Measurements from ENCODE around the gene TGFBR3. TPM values are rescaled to one million over a fixed set of nuclear protein-coding genes. Genes with fewer than 3 reads are reported as not detected.
A peak's percentile ranks its signal among the peaks of the same experiment; 100 is the strongest.

Gene TGFBR3
- total and polyA plus RNA-seq, 2 of the 4 experiments (the other 2 are of a cell fraction), result 3.0 to 11.3 TPM

- BruUV-seq (replicated peaks), result no TSS peak
- Histone ChIP-seq H3K9me3 (ENCODE audit: control insufficient read depth, insufficient read depth, low read length) (no peaks in the 10 kb centered on the region), H3K9ac (ENCODE audit: low read depth, low read length) (no peak overlapping the region; the same call in 1 of the 2 replicates), H3K79me1 (ENCODE audit: low read depth in 1 of 2, low read length in 2 of 2) (no peaks in the 10 kb centered on the region), H2AFZ (replicated peaks; ENCODE audit: low read length, poor library complexity) (no peak overlapping the region), H3K27me3 (ENCODE audit: control insufficient read depth, insufficient read depth, low read length) (no peaks in the 10 kb centered on the region), H4K91ac (ENCODE audit: insufficient read depth, low read depth, low read length) (no peak overlapping the region; the same call in 1 of the 2 replicates), H3K36me3 (ENCODE audit: control insufficient read depth, insufficient read depth, low read length) (no peaks in the 10 kb centered on the region), H3K56ac (ENCODE audit: extremely low read depth, insufficient read depth, low read length) (no peak overlapping the region), H2BK5ac (ENCODE audit: low read depth, low read length, poor library complexity, severe bottlenecking) (peak overlapping the region; percentile 93), H3K9me1 (ENCODE audit: insufficient read depth, low read length) (0 out of 2 replicates have a peak, but pooled peaks cover 3% of the 10 kb centered on the region), H2BK120ac (ENCODE audit: low read depth, low read length) (no peak overlapping the region; the same call in 1 of the 2 replicates), H2AK9ac (replicated peaks; ENCODE audit: low read depth, low read length, poor library complexity) (no peak overlapping the region), H3K4me2 (ENCODE audit: low read depth, low read length) (peak overlapping the region; percentile 60; the same call in 1 of the 2 replicates), H4K20me1 (ENCODE audit: insufficient read depth, low read length) (peaks cover 2% of the 10 kb centered on the region; the same call in 1 of the 2 replicates), H3K18ac (ENCODE audit: low read depth, low read length) (peak overlapping the region; percentile 84), H3K4ac (ENCODE audit: low read depth, low read length) (peak overlapping the region; percentile 43; the same call in 1 of the 2 replicates), H2AK5ac (ENCODE audit: low read depth, low read length) (peak overlapping the region; percentile 46; the same call in 1 of the 2 replicates), H3K27ac (ENCODE audit: insufficient read depth, low read length) (peak overlapping the region; percentile 93), H3K14ac (replicated peaks; ENCODE audit: low read depth, low read length) (peak overlapping the region; percentile 54; the same call in 1 of the 2 replicates), H3K4me3 (ENCODE audit: insufficient read depth, low read depth, low read length) (no peak overlapping the region), H3K23ac (ENCODE audit: low read depth, low read length) (no peak overlapping the region), H4K5ac (ENCODE audit: low read depth, low read length) (peak overlapping the region; percentile 33; the same call in 1 of the 2 replicates), H3K4me1 (ENCODE audit: control insufficient read depth, insufficient read depth, low read length) (peaks cover 16% of the 10 kb centered on the region), H2BK20ac (ENCODE audit: low read depth, low read length) (no peak overlapping the region; the same call in 1 of the 2 replicates), H4K8ac (ENCODE audit: low read depth in 2 of 2, low read length in 2 of 2) (peak overlapping the region in 1 of 2 experiments; percentile 71; a peak in 2 of 4 replicates), H2BK15ac (ENCODE audit: low read depth, low read length) (no peak overlapping the region; the same call in 2 of the 3 replicates)
- WGBS, 2 experiments (ENCODE audit: extremely low coverage in 2 of 2, insufficient read length in 1 of 2), result no CpG with 5 or more reads among the region's 3 CpGs
- intact Hi-C loops (cut with micrococcal nuclease) (no loop called here), in situ Hi-C loops (cut with MboI; ENCODE audit: low sequenced_read_pairs) (no loop called here), dilution Hi-C loops (cut with HindIII; ENCODE audit: low sequenced_read_pairs, unreplicated experiment) (no loop called here)
- ATAC-seq (ENCODE audit: low read depth) (peak; percentile 52), DNase-seq (peak; percentile 71)
- ChIA-PET POLR2A (ENCODE audit: unreplicated experiment) (no interaction called here), CTCF (interaction anchor here (0.7 kb wide), 1 partner anchor 44 kb away, joined by 3 read pairs; no protein-coding TSS in a partner anchor)
- peak; percentile 94 for TF ChIP-seq CEBPB (IDR thresholded peaks at IDR 0.05; ENCODE audit: low read depth, low read length)
- TF ChIP-seq, protein P1, sequence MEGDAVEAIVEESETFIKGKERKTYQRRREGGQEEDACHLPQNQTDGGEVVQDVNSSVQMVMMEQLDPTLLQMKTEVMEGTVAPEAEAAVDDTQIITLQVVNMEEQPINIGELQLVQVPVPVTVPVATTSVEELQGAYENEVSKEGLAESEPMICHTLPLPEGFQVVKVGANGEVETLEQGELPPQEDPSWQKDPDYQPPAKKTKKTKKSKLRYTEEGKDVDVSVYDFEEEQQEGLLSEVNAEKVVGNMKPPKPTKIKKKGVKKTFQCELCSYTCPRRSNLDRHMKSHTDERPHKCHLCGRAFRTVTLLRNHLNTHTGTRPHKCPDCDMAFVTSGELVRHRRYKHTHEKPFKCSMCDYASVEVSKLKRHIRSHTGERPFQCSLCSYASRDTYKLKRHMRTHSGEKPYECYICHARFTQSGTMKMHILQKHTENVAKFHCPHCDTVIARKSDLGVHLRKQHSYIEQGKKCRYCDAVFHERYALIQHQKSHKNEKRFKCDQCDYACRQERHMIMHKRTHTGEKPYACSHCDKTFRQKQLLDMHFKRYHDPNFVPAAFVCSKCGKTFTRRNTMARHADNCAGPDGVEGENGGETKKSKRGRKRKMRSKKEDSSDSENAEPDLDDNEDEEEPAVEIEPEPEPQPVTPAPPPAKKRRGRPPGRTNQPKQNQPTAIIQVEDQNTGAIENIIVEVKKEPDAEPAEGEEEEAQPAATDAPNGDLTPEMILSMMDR (conservative IDR thresholded peaks at IDR 0.05; ENCODE audit: low read depth, low read length), result no peak
- TF ChIP-seq RAD21 (IDR thresholded peaks at IDR 0.05; ENCODE audit: low read length), result no peak
- no peak for TF ChIP-seq MAZ (IDR thresholded peaks at IDR 0.05; ENCODE audit: borderline replicate concordance, low read depth, low read length)
- TF ChIP-seq USF2 (IDR thresholded peaks at IDR 0.05; ENCODE audit: low read depth, low read length), result no peak
- no peak for TF ChIP-seq BHLHE40 (IDR thresholded peaks at IDR 0.05; ENCODE audit: low read depth, low read length)
- no peak for TF ChIP-seq POLR2A (IDR thresholded peaks at IDR 0.05; ENCODE audit: low read depth, low read length)
Measured at GRCh38 chr1:91891454-91891853, 5.5 kb upstream of the TGFBR3 start.
